HG03558 (cell line): ENCODE data around the gene VGLL3.
"Not testable (repeated sequence)": the region's sequence is repeated elsewhere in the genome, so short reads cannot be mapped to it uniquely, and the experiment has no call there.

ENCODE experiments used
- ATAC-seq: cut with Tn5 transposase; IDR thresholded peaks from one replicate; pipeline ENCODE4 v1.9.1; 2021; ENCODE audit warnings: moderate number of reproducible peaks; ENCODE audit not compliant: unreplicated experiment; ENCODE audit errors: extremely low read depth

VGLL3 gene

DNA sequence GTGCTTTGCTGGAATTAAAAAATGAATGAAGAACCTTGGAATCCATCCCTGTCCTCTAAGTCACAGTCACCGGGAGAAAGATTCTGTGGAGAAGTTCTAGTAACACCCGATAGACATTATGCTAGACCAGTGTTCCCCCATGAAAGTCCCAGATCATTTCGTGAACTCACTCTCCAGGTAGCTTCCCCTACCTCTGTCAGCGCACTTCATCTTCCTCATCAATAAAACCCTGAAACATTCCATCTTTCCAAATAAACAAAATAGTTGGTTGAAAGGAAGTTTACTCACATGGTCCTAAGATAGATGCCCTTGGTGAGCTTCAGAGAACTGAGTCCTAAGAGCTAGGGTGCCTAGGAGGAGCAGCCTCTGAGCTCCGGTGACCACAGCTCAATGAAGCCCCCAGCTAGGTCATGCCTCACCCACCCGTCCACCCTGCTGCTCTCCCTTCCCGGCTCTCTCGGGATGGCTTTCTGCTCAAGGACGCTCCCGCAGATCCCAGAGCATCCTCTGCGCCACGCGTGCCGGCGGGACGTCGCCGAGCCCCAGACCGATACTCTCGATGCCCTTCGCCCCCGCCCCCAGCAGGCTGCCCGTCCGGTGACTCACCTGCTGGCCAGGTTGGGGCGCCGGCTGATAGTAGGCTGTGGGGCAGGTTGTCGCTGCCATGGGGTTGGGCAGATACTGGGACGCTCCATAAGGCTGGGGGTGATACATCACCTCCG is 776 bp downstream of the VGLL3 start:
- no peak for ATAC-seq

GRCh38 chr3:86989611-86990010 is 1.3 kb downstream of the VGLL3 start:
- no peak for ATAC-seq

- no peak for ATAC-seq
Measured at GRCh38 chr3:86989006-86989405, 1.9 kb downstream of the VGLL3 start.

GRCh38 chr3:86988235-86988634 is 2.7 kb downstream of the VGLL3 start:
- ATAC-seq: no peak

GRCh38 chr3:86987421-86987715 is 3.6 kb downstream of the VGLL3 start:
- no peak for ATAC-seq

DNA sequence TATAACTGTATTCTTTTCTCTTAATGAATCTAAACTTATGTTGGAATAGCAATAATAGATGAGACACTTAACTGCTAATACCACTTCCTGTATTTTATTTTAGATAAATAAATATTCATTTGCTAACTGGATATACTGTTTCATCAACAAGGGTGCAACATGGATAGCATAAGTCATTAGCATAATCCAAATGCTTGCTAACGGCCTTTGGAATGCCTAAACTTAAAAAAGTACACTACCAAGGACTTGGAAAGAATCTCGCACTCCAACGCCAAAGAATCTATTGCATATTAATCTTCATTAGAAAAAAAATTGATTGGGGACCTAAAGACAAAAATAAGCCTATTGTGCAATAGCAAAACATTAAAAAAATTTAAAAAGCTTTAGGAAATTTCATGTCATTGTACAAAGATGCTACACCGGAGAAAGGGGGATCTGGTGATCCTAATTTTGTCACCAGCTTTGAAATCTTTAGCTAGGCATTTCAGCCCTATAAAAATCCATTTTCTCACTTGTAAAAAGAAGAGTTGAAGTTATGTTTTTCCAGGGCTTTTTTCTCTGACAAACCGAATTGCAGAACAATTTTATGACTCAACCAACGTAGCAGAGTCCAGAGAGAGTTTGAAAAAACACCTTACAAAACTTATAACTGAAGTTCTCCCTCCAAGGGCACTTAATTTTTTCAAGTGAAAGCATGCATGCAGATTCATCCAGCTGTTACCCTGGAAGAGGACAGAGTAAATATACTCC is 4.1 kb downstream of the VGLL3 start:
- ATAC-seq: no peak

DNA sequence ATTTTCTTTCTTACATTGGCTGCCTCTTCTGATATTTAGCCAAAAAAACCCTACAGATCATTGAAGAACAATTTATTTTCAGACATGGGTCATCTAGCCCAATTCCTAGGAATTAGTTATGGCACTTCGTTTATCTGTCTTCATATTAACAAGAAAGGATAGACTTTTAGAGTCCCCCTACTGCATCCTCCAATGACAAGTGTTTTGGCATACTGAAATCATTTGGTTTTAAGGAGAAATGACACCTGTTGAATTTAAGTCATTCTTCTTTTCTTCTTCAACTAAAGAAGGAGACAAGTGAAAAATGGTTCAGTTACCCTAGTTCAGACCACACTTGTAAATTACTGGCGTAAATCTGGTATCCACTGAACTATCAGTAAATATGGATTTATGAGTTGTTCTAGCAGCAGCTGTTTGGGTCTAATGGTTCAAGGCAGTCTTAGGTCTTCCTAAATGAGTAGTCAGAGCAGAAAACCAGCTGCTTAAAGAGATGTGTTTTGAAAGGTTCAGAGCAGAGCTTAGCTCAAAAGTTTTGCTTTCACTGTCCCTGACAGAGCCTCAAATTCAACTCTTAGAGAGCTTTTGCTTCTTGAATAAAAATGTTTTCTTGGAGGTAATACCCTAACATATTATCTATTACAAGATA is 5.6 kb downstream of the VGLL3 start:
- ATAC-seq: no peak

- ATAC-seq: no peak
Measured at GRCh38 chr3:86984271-86984670, 6.7 kb downstream of the VGLL3 start.

GRCh38 chr3:86982883-86983282 is 8.1 kb downstream of the VGLL3 start:
- ATAC-seq: no peak

DNA sequence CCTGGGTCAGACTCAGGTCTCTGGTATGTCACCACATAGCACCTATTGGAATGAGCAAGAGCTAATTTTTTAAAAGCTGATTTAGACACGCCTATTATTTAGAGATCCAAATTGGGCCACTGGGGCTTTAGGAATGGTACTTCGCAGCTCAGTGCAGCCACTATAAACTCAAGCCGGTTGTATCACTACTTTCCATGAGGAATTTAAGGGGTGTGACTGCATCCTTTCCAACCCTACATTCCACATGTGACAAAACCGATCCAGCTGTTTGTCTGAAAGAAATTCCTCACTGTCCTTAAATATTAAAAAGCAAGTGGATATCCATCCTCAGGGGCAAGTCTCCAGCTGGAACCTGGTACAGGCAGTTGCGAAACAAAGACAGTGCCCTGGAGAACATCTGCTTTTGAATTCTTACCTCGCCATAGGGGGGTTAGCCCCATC is 12.8 kb downstream of the VGLL3 start:
- ATAC-seq: no peak

GRCh38 chr3:86976219-86976618 is 14.7 kb downstream of the VGLL3 start:
- no peak for ATAC-seq

DNA sequence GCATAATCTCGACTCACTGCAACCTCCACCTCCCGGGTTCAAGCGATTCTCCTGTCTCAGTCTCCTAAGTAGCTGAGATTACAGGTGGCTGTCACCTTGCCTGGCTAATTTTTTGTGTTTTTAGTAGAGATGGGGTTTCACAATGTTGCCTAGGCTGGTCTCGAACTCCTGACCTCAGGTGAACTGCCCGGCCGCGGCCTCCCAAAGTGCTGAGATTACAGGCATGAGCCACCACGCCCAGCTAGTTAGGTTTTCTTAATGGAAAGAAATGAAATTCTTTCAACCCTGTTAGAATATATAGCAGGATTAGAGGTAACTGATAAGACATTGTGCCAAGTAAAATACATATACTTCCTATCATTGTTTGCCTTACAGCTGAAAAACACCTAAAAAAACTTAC is 16.8 kb downstream of the VGLL3 start:
- ATAC-seq: not testable (repeated sequence)

DNA sequence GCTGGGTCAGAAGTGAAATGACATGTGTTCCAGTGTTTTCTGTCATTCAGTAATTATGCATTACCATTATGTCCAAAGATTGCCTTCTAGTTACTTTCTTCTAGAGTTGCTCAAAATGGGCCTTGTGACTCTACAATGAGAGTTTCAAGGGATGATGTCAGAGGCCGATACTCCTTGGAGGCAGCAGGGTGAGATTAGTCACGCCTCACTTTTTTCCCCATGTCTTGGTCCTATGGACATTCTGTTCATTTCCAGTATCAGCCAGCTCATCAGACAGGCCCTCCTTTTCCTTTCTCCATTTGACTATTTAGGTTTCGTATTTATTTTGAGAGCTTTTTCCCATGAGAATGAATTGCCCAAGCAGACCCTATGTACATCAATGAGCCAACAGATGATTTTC is 17.5 kb downstream of the VGLL3 start:
- no peak for ATAC-seq

- ATAC-seq: no peak
Measured at GRCh38 chr3:86969500-86970189, 21.3 kb downstream of the VGLL3 start.

GRCh38 chr3:86968244-86968932 is 22.6 kb downstream of the VGLL3 start:
- ATAC-seq: no peak

DNA sequence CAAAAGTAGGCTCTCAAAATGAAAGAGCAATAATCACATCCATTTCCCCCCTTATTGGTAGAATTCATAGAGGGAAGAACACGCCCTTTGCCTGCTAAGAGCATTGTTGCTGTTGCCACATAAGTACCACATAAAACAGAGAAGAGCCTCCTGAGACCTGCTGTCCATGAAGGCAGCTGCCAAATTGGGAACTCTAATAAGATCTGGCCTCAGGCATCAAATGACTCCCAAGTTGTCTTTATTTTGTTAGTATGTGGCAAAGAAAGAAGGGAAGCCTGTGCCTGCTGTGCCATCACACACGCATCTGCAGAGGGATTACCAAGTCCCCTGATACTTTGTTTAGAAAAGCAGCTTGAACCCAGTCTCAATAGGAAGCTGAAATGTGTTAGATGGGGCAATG is 23.9 kb downstream of the VGLL3 start:
- no peak for ATAC-seq

- ATAC-seq: no peak
Measured at GRCh38 chr3:86965166-86965565, 25.8 kb downstream of the VGLL3 start.

- no peak for ATAC-seq
Measured at GRCh38 chr3:86963611-86964010, 27.3 kb downstream of the VGLL3 start.

- no peak for ATAC-seq
Measured at GRCh38 chr3:86961297-86961696, 29.7 kb downstream of the VGLL3 start.

DNA sequence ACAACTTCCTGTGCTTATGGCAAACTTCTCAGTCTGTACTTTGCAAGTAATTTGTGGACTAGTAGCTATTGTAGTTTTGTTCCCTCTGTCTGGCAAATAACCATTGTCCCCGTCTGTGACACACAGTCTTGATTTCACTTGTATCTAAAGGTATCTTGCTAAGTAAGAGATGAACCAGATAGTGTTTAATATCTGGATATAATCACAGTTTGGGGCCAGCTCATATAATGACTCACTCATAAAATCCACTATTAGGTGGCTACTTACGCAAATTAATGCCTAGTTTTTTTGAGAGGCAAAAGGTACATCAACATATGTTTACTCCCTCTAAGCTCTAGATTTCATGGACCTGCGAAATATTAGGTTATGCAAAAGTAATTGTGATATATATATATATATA is 30.4 kb downstream of the VGLL3 start:
- ATAC-seq: no peak
